CD4-positive, alpha-beta T cell treated with Interleukin-10 for 1 hour (primary cell): Measurements from ENCODE around the gene SCRN2.
A peak's percentile ranks its signal among the peaks of the same experiment; 100 is the strongest.

Source experiments
- DNase-seq: peaks from one replicate; pipeline ENCODE4 v3.0.0-alpha.2; 2020

SCRN2 gene

GRCh38 chr17:47844814-47845715 lies 4.0 kb upstream of the SCRN2 start:
- no peak for DNase-seq

DNA sequence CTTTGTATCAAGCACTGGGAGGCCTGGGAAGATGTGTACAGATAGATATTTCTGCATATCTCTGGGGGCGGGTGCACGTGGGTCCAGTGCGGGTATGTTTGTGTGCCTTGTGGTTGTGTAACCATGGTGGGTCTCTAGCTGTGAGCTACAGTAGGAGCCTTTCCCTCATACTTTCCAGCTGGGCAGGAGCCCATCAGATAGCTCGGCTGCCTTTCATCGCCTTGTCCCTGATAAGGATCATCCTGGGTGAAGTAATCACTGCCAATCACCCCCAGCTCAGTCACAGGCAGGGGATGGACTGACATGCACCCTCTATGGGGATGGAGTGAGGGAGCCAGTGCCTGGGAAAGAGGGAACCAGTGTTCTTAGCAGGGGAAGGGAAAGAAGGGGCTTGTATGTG lies 3.2 kb upstream of the SCRN2 start:
- DNase-seq, result no peak

GRCh38 chr17:47843391-47843730 lies 2.3 kb upstream of the SCRN2 start:
- no peak for DNase-seq

GRCh38 chr17:47841488-47842291 lies 617 bp upstream of the SCRN2 start:
- DNase-seq, result no peak

DNA sequence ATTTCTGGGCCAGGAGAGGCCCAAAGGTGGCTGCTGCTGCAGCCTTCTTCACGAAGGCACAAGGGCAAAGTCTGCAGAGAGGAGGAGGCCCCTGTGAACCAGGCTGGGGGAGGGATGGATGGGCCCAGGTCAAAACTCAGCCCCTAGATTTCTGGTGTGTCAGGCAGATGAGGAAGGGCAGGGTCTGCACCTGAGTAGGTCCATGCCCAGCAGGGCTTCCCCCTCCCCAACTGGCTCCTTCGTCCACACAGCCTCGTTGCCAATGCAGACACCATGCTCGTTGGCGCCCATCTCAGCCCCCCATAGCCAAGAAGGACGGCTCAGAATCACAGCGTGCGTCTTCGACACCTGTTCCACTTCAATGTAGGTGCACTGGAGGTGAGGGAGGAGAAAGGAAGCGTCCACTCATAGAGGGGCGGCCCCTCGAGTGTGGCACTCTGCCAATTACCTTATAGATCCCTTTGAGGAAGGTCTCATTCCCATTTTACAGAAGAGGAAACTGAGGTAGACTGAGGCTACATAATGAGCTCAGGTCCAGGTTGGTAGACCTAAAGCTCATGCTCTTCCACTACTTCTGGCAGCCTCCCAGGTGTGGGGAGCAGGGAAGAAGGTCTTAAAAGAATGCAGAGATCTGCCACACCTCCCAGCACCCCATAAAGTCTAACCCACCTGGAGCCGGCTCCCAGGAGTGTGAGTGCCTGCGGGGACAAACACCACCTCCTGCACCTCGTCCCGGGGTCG lies 902 bp downstream of the SCRN2 start:
- no peak for DNase-seq

DNA sequence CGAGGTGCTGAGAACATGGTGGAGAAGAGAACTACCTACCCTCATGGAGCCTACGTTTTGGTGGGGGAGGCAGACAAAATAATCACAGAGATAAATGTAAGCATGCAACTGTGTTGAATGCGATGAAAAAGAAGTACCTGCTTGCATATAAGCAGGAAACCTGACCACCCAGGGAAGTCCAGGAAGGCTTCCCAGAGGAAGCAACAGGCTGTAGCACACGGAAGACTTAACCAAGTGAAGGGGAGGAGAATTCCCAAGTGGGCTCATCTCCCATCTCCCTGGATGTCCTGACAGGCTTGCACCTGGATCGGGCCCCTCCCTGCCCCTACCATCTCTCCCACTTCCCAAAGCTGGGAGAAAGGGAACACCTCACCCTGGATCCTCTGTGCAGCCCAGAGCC lies 2.0 kb downstream of the SCRN2 start:
- no peak for DNase-seq

DNA sequence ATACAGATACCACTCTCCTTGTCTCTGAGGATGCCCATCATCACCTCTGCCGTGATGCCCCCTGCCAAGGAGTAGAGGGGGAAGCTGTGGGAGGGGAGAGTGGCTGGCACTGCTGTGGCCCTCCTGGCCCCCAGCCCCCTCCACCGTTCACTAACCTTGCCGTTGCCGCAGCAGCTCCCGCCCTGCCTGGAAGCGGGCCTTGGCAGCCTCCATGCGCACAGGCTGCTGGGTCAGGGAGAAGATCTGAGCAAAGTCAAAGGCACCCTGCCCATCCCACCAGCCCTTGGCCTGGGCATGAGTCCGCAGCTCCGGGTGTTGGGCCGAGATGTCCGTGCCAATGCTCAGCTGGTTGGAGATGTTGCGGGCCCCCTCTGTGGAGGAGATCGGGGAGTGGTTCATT lies 2.4 kb downstream of the SCRN2 start:
- DNase-seq, result no peak

DNA sequence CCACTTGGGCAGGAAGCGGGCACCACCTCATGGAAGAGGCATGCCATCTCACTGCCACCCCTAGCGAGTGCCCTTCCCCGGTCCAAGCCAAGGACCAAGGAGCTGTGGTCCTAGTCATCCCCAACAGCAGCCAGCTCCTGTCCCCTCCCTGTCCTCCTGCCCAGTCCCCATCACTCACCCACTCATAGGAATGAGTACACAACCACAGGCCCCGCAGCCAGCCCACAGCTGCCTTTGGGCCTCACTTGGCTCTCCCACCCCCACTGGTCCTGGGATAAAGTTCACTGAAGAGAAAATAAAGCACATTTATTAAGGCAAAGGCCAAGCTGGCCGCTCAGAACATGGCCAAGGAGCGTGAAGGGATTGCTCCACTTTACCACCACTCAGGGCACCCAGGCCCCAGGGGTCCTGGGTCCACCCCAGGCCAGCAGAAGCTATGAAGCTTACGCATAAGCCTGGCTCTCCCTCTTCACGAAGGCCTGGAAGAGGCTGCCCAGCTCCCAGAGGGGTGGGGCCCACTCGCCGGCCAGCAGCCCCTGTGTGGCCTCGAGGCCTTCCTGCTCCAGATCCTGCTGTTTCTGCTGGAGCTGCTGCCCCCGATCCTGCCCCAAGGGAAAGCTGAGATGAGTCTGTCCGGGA lies 3.6 kb downstream of the SCRN2 start:
- no peak for DNase-seq

- no peak for DNase-seq
Observed at GRCh38 chr17:47836601-47837000, 4.5 kb downstream of the SCRN2 start.

DNA sequence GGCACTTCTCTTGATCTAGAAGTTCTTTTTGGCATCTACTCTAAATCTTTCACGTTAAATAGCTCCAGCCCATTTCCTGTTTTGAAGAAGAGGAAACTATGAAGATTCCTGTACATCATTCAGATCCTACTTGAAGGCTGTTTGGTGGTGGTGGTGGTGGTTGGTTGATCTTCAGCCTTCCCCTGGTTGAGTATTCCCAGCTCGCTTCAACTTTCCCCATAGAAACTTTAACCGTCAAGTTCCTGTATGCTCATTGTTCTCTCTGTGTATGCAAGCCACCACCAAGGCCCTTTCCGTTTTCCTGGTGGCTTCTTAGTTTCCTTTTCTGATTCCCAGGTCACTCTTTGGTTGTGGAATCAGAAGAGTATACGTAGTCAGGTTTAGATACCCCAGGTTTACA lies 6.3 kb downstream of the SCRN2 start:
- DNase-seq, result no peak

DNA sequence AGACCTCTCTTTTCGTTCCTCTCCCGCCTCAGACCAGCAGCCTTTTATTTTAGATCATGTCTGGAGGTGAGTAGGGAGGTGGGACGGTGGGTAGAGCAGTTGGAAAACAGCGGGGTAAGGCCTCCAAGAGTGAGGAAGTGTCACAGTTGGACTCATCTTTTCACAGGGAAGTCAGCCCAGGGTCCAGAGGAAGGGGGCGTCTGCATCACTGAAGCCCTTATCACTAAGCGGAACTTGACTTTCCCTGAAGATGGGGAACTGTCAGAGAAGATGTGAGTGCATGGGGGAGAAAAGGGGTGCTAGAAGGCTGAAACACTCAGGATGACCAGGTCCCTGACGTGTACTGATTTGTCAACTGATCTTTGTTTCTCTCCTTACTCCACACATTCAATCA lies 9.1 kb downstream of the SCRN2 start:
- DNase-seq, result no peak

- DNase-seq, result peak; percentile 93
Observed at GRCh38 chr17:47831003-47831933, 9.8 kb downstream of the SCRN2 start, which contains the start of the genes LRRC46 and MRPL10. Gene LRRC46 (plus strand): TSS chr17:47831670. CDS start chr17:47831990, 320 bp downstream. Gene MRPL10 (minus strand): TSS chr17:47831541. CDS start chr17:47831511, 30 bp downstream.

DNA sequence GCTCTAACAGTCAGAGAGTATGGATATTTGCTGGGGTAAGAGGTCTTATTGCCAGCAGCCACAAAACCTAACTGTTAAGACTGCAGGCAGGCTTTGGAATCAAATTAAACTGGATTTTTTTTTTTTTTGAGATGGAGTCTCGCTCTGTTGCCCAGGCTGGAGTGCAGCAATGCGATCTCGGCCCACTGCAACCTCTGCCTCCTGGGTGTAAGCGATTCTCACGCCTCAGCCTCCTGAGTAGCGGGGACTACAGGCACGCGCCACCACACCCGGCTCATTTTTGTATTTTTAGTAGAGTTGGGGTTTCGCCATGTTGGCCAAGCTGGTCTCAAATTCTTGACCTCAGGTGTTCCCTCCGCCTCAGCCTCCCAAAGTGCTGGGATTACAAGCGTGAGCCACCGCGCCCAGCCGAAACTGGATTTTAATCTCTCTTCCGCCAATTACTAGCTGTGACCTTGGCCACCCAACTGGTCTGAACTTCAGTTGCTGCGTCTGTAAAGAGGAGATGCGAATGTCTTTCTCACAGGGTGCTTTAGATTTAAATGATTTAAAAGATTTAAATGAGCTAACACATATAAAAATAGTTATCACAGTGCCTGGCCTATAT lies 10.6 kb downstream of the SCRN2 start:
- no peak for DNase-seq

DNA sequence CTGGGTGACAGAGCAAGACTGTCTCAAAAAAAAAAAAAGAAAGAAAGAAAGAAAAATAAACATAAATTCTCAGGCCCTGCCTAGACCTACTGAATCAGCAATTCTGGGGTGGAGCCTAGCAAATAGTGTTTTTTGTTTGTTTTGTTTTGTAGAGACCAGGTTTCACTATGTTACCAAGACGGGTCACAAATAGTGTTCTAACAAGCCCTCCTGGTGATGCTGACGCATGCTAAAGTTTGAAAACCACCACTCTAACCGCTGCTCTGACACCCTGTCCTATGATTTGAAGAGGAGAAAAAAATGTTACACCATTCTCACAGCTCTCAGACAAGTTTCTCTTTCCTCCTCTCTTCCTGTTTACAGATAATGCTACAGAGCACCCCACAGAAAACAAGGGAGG lies 11.2 kb downstream of the SCRN2 start:
- peak; percentile 90 for DNase-seq

GRCh38 chr17:47823519-47823918 lies 17.6 kb downstream of the SCRN2 start:
- DNase-seq, result no peak

- DNase-seq, result no peak
Observed at GRCh38 chr17:47822785-47823184, 18.3 kb downstream of the SCRN2 start.

DNA sequence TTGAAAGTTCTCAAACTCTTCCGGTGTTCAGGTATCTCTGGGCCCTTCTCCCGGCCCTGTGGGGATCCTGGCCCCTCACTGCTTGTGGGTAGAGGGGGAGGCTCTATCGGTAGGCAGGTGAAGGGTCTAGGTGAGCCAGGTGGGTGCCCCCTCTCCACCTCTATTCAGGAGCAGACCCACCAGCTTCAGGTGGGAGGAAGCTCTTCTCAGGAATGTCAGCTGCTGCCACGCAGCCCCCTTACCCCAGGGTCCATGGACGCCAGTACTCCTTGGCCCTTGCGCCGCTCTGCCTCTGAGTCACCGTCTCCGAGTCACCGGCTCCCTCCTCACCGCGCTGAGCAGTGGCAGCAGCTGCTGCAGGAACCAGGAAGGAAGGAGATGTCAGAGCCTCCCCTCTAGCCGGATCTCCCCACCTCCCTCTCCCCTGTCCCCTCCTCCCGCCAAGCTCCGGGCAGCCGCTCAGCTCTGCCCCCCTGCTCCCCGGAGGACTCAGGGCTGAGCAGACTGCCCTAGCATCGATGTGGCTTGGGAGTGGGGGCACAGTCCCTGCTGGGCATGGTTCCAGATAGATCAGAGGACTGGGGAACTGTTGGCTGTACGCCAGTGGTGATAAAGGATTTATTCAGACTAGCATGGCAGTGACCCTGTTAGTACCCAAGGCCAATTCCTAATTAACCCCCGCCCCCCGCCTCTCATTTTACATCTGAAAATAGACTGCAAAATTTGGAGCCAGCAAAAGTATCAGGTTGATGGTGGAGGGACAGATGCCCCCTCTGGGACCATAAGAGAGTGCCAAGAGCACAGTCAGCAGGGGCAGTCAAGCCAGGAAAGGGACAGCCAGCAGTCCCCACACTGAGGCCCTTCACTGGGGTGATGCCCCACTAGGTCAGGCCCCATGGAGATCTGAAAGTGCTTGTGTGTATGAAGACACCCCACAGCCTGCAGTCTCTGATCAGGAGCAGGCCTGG lies 19.4 kb downstream of the SCRN2 start, which contains the start of gene OSBPL7:
Gene OSBPL7 (minus strand): TSS at position 371 of the 968 bp plus-strand sequence. CDS start 1,516 bp downstream, outside the sequence.
- peak; percentile 88 for DNase-seq

DNA sequence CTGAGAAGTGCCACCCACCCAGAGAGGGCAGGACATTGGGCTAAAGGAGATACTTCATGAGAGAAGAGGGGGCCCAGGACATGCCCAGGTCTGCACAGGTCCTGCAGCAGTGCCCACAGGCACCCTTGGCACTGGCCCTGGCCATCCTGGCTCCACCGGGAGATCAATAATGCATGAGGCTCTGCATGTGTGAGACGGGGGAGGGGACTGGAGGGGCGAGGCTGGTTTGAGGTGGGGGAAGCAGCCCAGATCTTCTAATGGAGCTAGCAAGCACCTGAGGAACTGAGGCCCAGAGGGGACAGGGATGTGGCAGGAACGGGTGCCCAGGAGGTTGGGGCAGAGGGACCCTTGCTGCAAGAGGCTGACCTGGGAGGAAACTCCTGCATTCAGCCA lies 20.0 kb downstream of the SCRN2 start:
- no peak for DNase-seq

- no peak for DNase-seq
Observed at GRCh38 chr17:47820033-47820789, 20.9 kb downstream of the SCRN2 start.
